Measurements from ENCODE around the gene SSBP2.

DNA sequence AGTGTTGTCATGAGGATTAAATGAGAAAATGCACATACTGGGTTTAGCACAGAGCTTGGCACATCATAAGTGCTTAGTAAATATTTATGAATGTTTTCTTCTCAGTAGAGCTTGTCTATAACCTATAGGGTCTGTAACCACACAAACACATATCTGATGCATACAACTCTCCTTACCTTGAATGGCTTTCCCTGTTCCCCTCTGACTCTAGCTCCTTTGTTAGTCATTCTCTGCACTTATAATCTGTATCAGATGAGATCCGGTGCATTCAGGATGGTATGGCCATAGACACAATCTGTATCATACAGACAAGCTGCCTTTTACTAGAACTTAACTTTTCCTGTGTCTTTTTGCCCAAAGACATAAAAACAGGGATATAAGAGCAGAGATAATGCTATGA lies 11.1 kb upstream of the SSBP2 start:
- no peak for TF ChIP-seq RAD21 (IDR thresholded peaks at IDR 0.05; ENCODE audit: low read depth)
- TF ChIP-seq, protein P1, sequence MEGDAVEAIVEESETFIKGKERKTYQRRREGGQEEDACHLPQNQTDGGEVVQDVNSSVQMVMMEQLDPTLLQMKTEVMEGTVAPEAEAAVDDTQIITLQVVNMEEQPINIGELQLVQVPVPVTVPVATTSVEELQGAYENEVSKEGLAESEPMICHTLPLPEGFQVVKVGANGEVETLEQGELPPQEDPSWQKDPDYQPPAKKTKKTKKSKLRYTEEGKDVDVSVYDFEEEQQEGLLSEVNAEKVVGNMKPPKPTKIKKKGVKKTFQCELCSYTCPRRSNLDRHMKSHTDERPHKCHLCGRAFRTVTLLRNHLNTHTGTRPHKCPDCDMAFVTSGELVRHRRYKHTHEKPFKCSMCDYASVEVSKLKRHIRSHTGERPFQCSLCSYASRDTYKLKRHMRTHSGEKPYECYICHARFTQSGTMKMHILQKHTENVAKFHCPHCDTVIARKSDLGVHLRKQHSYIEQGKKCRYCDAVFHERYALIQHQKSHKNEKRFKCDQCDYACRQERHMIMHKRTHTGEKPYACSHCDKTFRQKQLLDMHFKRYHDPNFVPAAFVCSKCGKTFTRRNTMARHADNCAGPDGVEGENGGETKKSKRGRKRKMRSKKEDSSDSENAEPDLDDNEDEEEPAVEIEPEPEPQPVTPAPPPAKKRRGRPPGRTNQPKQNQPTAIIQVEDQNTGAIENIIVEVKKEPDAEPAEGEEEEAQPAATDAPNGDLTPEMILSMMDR (IDR thresholded peaks at IDR 0.05 in 2 of 3, conservative IDR thresholded peaks at IDR 0.05 in 1 of 3; ENCODE audit: borderline replicate concordance in 1 of 3, insufficient read depth in 1 of 3, low read depth in 2 of 3, low read length in 2 of 3): no peak
- TF ChIP-seq, protein P2, sequence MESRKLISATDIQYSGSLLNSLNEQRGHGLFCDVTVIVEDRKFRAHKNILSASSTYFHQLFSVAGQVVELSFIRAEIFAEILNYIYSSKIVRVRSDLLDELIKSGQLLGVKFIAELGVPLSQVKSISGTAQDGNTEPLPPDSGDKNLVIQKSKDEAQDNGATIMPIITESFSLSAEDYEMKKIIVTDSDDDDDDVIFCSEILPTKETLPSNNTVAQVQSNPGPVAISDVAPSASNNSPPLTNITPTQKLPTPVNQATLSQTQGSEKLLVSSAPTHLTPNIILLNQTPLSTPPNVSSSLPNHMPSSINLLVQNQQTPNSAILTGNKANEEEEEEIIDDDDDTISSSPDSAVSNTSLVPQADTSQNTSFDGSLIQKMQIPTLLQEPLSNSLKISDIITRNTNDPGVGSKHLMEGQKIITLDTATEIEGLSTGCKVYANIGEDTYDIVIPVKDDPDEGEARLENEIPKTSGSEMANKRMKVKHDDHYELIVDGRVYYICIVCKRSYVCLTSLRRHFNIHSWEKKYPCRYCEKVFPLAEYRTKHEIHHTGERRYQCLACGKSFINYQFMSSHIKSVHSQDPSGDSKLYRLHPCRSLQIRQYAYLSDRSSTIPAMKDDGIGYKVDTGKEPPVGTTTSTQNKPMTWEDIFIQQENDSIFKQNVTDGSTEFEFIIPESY (IDR thresholded peaks at IDR 0.05; ENCODE audit: extremely low read depth, insufficient replicate concordance, low read length): no peak
- TF ChIP-seq POLR2A (IDR thresholded peaks at IDR 0.05; ENCODE audit: borderline replicate concordance, extremely low read depth, insufficient read depth, insufficient read length): no peak
- no peak for TF ChIP-seq EZH2phosphoT487 (IDR thresholded peaks at IDR 0.05; ENCODE audit: borderline replicate concordance)
- no peak for TF ChIP-seq EZH2 (IDR thresholded peaks at IDR 0.05)
- no peak for TF ChIP-seq POLR2AphosphoS5 (IDR thresholded peaks at IDR 0.05; ENCODE audit: low read depth, low read length)
- TF ChIP-seq YY1 (IDR thresholded peaks at IDR 0.05; ENCODE audit: extremely low read depth, insufficient replicate concordance, low read depth, low read length): no peak
- TF ChIP-seq CEBPB (IDR thresholded peaks at IDR 0.05; ENCODE audit: low read depth): no peak
- TF ChIP-seq ZFX (IDR thresholded peaks at IDR 0.05): no peak
- no peak for TF ChIP-seq SP1 (IDR thresholded peaks at IDR 0.05; ENCODE audit: low read depth)
- TF ChIP-seq SRF (IDR thresholded peaks at IDR 0.05; ENCODE audit: low read depth): no peak
- TF ChIP-seq EGR1 (IDR thresholded peaks at IDR 0.05; ENCODE audit: low read depth): no peak
- TF ChIP-seq ZNF274 (IDR thresholded peaks at IDR 0.05; ENCODE audit: low read depth, low read length): no peak

Data from HCT116 (cell line).